Cardiac muscle cell (in vitro differentiated cells and primary cell): ENCODE data around the gene RAB7A. TPM values are rescaled to one million over a fixed set of nuclear protein-coding genes. Genes with fewer than 3 reads are reported as not detected.

Source experiments
- DNase-seq, 2 donors: peaks; one replicate each; pipeline versions ENCODE4 v3.0.0 to v3.0.0-alpha.2; 2010 to 2017; ENCODE audit warnings: low read depth in 1 of 2, low spot score in 1 of 2
- H3K27ac ChIP-seq: fragments of 200-600 bp; sonication (generic); 2 replicates; pipeline ENCODE4 v1.5.1; 2016
- H3K27me3 ChIP-seq: fragments of 200-600 bp; sonication (generic); 2 replicates; pipeline ENCODE4 v1.6.0; 2016; ENCODE audit warnings: control low read depth
- H3K36me3 ChIP-seq: fragments of 200-600 bp; sonication (generic); 2 replicates; pipeline ENCODE4 v1.5.1; 2016; ENCODE audit warnings: control low read depth
- H3K4me1 ChIP-seq: fragments of 200-600 bp; sonication (generic); 2 replicates; pipeline ENCODE4 v1.8.1; 2017; ENCODE audit warnings: low read depth, mild to moderate bottlenecking, mixed run types
- H3K4me3 ChIP-seq: fragments of 200-600 bp; sonication (generic); 2 replicates; pipeline ENCODE4 v1.5.1; 2016; ENCODE audit warnings: mild to moderate bottlenecking
- H3K9me3 ChIP-seq: fragments of 200-600 bp; sonication (generic); 2 replicates; pipeline ENCODE4 v1.5.1; 2017; ENCODE audit warnings: low read depth, mild to moderate bottlenecking, control low read depth
- polyA plus RNA-seq: library from polyadenylated mRNA; unstranded; fragments of >200 nt; fragmentation: Nextera tagmentation; extraction: Ambion mirVana; gene quantifications from 2 replicates; pipeline ENCODE4 v1.2.1, GENCODE V29; 2016
- total RNA-seq: library from RNA; depleted of rRNA; stranded (reverse); fragments of >200 nt; gene quantifications from 2 replicates; pipeline ENCODE4 v1.2.3, GENCODE V29; 2016
- TF ChIP-seq, protein P1 (sequence below): IDR thresholded peaks from 2 replicates; pipeline ENCODE4 v1.5.1; 2012; ENCODE audit warnings: low read depth, mild to moderate bottlenecking, low read length

Gene RAB7A
- total and polyA plus RNA-seq, 2 experiments from 2014 or later = 62.3 to 189 TPM

DNA sequence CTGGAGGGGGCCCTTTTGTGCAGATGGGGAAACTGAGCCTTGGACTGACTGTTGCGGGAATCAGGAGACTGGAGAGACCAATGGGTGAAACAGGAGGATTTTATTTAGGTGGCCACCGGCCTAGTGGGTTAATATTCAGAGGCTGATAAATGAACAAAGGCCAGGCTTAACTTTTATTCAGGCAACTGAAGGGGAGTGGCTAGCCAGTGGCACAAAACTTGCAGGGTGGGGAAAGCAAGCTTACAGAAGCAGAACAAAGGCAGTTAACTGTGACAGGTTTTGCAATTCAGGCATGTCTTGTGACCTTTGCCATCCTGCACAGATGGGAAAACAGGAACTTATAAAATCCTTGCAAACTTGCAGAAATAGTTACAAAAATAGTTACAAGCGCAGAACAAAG, 128.5 kb downstream of the RAB7A start:
- no peak overlapping the region for H3K27ac ChIP-seq
- H3K27me3 ChIP-seq = no peaks in the 10 kb centered on the region
- no peaks in the 10 kb centered on the region for H3K9me3 ChIP-seq
- H3K4me1 ChIP-seq = no peaks in the 10 kb centered on the region
- TF ChIP-seq, protein P1, sequence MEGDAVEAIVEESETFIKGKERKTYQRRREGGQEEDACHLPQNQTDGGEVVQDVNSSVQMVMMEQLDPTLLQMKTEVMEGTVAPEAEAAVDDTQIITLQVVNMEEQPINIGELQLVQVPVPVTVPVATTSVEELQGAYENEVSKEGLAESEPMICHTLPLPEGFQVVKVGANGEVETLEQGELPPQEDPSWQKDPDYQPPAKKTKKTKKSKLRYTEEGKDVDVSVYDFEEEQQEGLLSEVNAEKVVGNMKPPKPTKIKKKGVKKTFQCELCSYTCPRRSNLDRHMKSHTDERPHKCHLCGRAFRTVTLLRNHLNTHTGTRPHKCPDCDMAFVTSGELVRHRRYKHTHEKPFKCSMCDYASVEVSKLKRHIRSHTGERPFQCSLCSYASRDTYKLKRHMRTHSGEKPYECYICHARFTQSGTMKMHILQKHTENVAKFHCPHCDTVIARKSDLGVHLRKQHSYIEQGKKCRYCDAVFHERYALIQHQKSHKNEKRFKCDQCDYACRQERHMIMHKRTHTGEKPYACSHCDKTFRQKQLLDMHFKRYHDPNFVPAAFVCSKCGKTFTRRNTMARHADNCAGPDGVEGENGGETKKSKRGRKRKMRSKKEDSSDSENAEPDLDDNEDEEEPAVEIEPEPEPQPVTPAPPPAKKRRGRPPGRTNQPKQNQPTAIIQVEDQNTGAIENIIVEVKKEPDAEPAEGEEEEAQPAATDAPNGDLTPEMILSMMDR = no peak
- H3K4me3 ChIP-seq = no peak overlapping the region
- H3K36me3 ChIP-seq = no peaks in the 10 kb centered on the region
- no peak for DNase-seq

- no peaks in the 10 kb centered on the region for H3K9me3 ChIP-seq
- H3K27me3 ChIP-seq = no peaks in the 10 kb centered on the region
- no peaks in the 10 kb centered on the region for H3K36me3 ChIP-seq
- DNase-seq = no peak
- H3K4me1 ChIP-seq = no peaks in the 10 kb centered on the region
- H3K4me3 ChIP-seq = no peak overlapping the region
- no peak overlapping the region for H3K27ac ChIP-seq
- TF ChIP-seq, protein P1 = no peak
These were observed 129.6 kb downstream of the RAB7A start for GRCh38 chr3:128855569-128855968.

DNA sequence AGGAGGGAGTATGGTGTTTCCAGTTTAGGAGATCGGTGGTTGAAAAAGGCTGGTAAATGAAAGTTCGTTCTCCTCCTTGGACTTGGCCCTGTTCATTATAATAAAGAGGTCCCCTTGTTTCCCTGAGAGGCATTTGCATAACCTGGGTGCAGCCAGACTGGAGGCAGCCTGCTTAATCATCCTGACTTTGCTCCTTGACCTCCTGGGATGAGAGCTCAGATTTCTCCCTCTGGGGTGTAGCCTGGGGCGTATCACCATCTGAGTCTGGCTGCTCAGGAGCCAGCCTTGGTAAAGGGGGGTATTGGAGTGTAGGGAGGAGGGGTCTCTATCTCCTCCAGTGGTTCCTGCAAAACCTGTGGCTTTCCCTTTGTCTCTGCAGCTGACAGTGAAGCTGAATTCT, 132.2 kb downstream of the RAB7A start:
- no peaks in the 10 kb centered on the region for H3K9me3 ChIP-seq
- TF ChIP-seq, protein P1 = no peak
- no peaks in the 10 kb centered on the region for H3K36me3 ChIP-seq
- no peak overlapping the region for H3K27ac ChIP-seq
- no peak for DNase-seq
- H3K4me1 ChIP-seq = no peaks in the 10 kb centered on the region
- H3K4me3 ChIP-seq = no peak overlapping the region
- H3K27me3 ChIP-seq = no peaks in the 10 kb centered on the region

DNA sequence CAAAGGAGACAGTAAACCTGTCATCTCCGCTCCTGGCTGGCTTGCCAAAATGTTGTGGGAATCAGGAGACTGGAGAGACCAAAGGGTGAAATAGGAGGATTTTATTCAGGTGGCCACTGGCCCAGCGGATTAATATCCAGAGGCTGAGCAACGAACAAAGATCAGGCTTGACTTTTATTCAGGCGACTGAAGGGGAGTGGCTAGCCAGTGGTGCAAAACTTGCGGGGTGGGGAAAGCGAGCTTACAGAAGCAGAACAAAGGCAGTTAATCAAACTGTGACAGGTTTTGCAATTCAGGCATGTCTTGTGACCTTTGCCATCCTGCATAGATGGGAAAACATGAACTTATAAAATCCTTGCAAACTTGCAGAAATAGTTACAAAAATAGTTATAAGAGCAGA, 133.6 kb downstream of the RAB7A start:
- peak in 1 of 2 donors; percentile 13 for DNase-seq
- no peaks in the 10 kb centered on the region for H3K27me3 ChIP-seq
- no peaks in the 10 kb centered on the region for H3K36me3 ChIP-seq
- TF ChIP-seq, protein P1 = no peak
- H3K4me3 ChIP-seq = no peak overlapping the region
- no peaks in the 10 kb centered on the region for H3K4me1 ChIP-seq
- H3K9me3 ChIP-seq = no peaks in the 10 kb centered on the region
- no peak overlapping the region for H3K27ac ChIP-seq

GRCh38 chr3:128861491-128861890, 135.5 kb downstream of the RAB7A start:
- Histone ChIP-seq H3K4me3 (no peak overlapping the region), H3K27me3 (no peaks in the 10 kb centered on the region), H3K27ac (no peak overlapping the region), H3K4me1 (no peaks in the 10 kb centered on the region), H3K9me3 (no peaks in the 10 kb centered on the region), H3K36me3 (no peaks in the 10 kb centered on the region)
- TF ChIP-seq, protein P1 = no peak
- DNase-seq = no peak

DNA sequence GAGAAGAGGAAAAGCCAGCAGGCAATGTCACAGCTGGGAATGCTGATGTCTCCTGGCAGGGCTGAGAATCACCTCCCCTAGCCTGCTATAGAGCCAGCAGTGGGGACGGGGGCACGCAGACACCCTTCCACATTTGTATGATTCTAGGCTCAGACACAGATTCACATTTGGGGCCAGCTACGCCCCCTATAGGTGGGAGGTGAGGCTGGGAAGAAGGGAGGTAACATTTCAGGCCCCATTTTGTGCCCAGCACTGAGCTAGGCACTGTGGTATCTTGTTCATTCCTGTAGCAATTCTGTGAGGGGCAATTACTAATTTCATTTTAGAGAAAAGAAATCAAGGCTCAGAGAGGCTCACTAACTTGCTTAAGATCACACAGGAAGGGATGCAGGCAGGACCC, 137.6 kb downstream of the RAB7A start:
- H3K9me3 ChIP-seq = no peaks in the 10 kb centered on the region
- TF ChIP-seq, protein P1 = peak; percentile 34
- no peak overlapping the region for H3K4me3 ChIP-seq
- H3K27me3 ChIP-seq = no peaks in the 10 kb centered on the region
- no peaks in the 10 kb centered on the region for H3K36me3 ChIP-seq
- no peak overlapping the region for H3K27ac ChIP-seq
- DNase-seq = no peak
- H3K4me1 ChIP-seq = no peaks in the 10 kb centered on the region
